ENCODE results near the gene SOX13. TPM values are rescaled to one million over a fixed set of nuclear protein-coding genes. Genes with fewer than 3 reads are reported as not detected.

The SOX13 gene
- total and polyA plus RNA-seq, 2 of the 4 experiments (the other 2 are of a cell fraction): 0.54 to 3.5 TPM

DNA sequence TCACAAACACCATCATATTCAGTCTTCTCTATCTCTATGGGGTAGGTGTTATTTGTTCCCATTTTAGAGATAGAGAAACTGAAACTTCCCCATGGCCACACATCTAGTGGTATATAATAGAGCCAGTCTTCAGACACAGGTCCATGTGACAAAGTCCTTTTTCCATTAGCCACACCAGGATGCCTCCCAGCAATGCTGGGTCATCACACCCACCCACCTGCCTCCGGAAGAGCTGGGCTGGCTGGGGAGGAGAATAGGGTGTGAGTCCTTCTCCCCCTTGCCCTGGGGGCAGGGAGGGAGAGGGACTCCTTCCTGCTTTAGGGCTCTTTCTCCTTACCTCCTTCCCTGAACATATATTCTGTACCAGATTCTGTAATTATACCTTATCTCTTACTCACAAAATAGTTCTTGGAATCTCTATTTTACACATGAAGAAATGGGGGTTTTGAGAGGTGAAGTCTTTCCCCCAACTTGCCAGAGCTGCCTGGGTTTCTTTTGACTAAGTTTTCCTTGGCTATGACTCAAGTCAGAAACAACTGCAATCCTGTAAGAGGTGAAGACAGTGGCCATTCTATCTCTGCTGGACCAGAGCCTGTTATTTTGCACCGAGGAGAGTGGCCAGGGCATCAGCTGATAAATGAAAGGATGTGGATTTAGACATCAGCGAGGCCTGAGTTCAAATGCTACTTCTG, 30.0 kb downstream of the SOX13 start:
- H3K9me3 ChIP-seq (ENCODE audit: control insufficient read depth, insufficient read depth, low read length): no peaks in the 10 kb centered on the region
- peaks cover 8% of the 10 kb centered on the region; the same call in 1 of the 2 replicates for H3K4me1 ChIP-seq (ENCODE audit: control insufficient read depth, insufficient read depth, low read length)
- in situ Hi-C loops (cut with MboI; ENCODE audit: low sequenced_read_pairs): no loop called here
- ATAC-seq (ENCODE audit: low read depth) (peak; percentile 57), DNase-seq (peak; percentile 16)
- H3K4me2 ChIP-seq (ENCODE audit: low read depth, low read length): no peak overlapping the region
- H4K20me1 ChIP-seq (ENCODE audit: insufficient read depth, low read length): no peaks in the 10 kb centered on the region; the same call in 1 of the 2 replicates
- no peak overlapping the region for H2AK9ac ChIP-seq (replicated peaks; ENCODE audit: low read depth, low read length, poor library complexity)
- H4K8ac ChIP-seq (ENCODE audit: low read depth in 2 of 2, low read length in 2 of 2): no peak overlapping the region
- no peak overlapping the region for H2AFZ ChIP-seq (replicated peaks; ENCODE audit: low read length, poor library complexity)
- H2BK120ac ChIP-seq (ENCODE audit: low read depth, low read length): no peak overlapping the region
- no peaks in the 10 kb centered on the region for H3K9me1 ChIP-seq (ENCODE audit: insufficient read depth, low read length)
- H3K18ac ChIP-seq (ENCODE audit: low read depth, low read length): no peak overlapping the region
- peaks cover 0 to 20% of the 10 kb centered on the region in 2 experiments; a peak in 2 of 4 replicates for H3K79me1 ChIP-seq (ENCODE audit: low read depth in 1 of 2, low read length in 2 of 2)
- H3K14ac ChIP-seq (replicated peaks; ENCODE audit: low read depth, low read length): no peak overlapping the region
- dilution Hi-C loops (cut with HindIII; ENCODE audit: low sequenced_read_pairs, unreplicated experiment): no loop called here
- H3K56ac ChIP-seq (ENCODE audit: extremely low read depth, insufficient read depth, low read length): no peak overlapping the region
- no TSS peak for BruUV-seq (replicated peaks)
- H3K9ac ChIP-seq (ENCODE audit: low read depth, low read length): no peak overlapping the region
- no peak overlapping the region for H2BK5ac ChIP-seq (ENCODE audit: low read depth, low read length, poor library complexity, severe bottlenecking)
- no peak overlapping the region for H3K27ac ChIP-seq (ENCODE audit: insufficient read depth, low read length)
- TF ChIP-seq MXI1 (IDR thresholded peaks at IDR 0.05; ENCODE audit: borderline replicate concordance, low read depth, low read length) (no peak), CEBPB (IDR thresholded peaks at IDR 0.05; ENCODE audit: low read depth, low read length) (no peak), MAZ (IDR thresholded peaks at IDR 0.05; ENCODE audit: borderline replicate concordance, low read depth, low read length) (no peak)
- TF ChIP-seq, protein P1, sequence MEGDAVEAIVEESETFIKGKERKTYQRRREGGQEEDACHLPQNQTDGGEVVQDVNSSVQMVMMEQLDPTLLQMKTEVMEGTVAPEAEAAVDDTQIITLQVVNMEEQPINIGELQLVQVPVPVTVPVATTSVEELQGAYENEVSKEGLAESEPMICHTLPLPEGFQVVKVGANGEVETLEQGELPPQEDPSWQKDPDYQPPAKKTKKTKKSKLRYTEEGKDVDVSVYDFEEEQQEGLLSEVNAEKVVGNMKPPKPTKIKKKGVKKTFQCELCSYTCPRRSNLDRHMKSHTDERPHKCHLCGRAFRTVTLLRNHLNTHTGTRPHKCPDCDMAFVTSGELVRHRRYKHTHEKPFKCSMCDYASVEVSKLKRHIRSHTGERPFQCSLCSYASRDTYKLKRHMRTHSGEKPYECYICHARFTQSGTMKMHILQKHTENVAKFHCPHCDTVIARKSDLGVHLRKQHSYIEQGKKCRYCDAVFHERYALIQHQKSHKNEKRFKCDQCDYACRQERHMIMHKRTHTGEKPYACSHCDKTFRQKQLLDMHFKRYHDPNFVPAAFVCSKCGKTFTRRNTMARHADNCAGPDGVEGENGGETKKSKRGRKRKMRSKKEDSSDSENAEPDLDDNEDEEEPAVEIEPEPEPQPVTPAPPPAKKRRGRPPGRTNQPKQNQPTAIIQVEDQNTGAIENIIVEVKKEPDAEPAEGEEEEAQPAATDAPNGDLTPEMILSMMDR (conservative IDR thresholded peaks at IDR 0.05; ENCODE audit: low read depth, low read length): no peak
- no peaks in the 10 kb centered on the region for H3K27me3 ChIP-seq (ENCODE audit: control insufficient read depth, insufficient read depth, low read length)
- POLR2A ChIA-PET (ENCODE audit: unreplicated experiment): no interaction called here
- 52% methylated on average over 2 of the region's 3 CpGs; no CpG with 5 or more reads in 1 of the 2 experiments for WGBS, 2 experiments (ENCODE audit: extremely low coverage in 2 of 2, insufficient read length in 1 of 2)
- H3K4me3 ChIP-seq (ENCODE audit: insufficient read depth, low read depth, low read length): no peak overlapping the region
- intact Hi-C loops (cut with micrococcal nuclease): no loop called here
- H3K4ac ChIP-seq (ENCODE audit: low read depth, low read length): no peak overlapping the region
- no peak overlapping the region for H2BK15ac ChIP-seq (ENCODE audit: low read depth, low read length)
- H4K91ac ChIP-seq (ENCODE audit: insufficient read depth, low read depth, low read length): no peak overlapping the region
- no peak overlapping the region for H2AK5ac ChIP-seq (ENCODE audit: low read depth, low read length)
- no peak overlapping the region for H2BK20ac ChIP-seq (ENCODE audit: low read depth, low read length)
- CTCF ChIA-PET: no interaction called here
- H3K23ac ChIP-seq (ENCODE audit: low read depth, low read length): no peak overlapping the region
- no peaks in the 10 kb centered on the region for H3K36me3 ChIP-seq (ENCODE audit: control insufficient read depth, insufficient read depth, low read length)
- H4K5ac ChIP-seq (ENCODE audit: low read depth, low read length): no peak overlapping the region
